SU-DHL-6 (cell line): ENCODE results near the gene AAR2.

ENCODE experiments used
- CTCF ChIP-seq: fragments of 200-600 bp; sonication (generic); IDR thresholded peaks from one replicate; pipeline ENCODE4 v1.5.1; 2017; ENCODE audit warnings: antibody characterized with exemption, mild to moderate bottlenecking, low read length, moderate library complexity; ENCODE audit not compliant: insufficient read depth, poor library complexity, severe bottlenecking
- EZH2phosphoT487 ChIP-seq: fragments of 200-600 bp; sonication (generic), shearing (Covaris generic); conservative IDR thresholded peaks from 2 replicates; pipeline ENCODE4 v1.6.1; 2018; ENCODE audit warnings: mild to moderate bottlenecking, antibody characterized with exemption, low read length, moderate library complexity, mixed read lengths

- TF ChIP-seq CTCF = no peak
- no peak for TF ChIP-seq EZH2phosphoT487
These were observed 13.2 kb downstream of the AAR2 start for GRCh38 chr20:36249450-36249849.
